Left kidney (tissue), 2 donors: ENCODE data around the gene DISP3. TPM values are rescaled to one million over a fixed set of nuclear protein-coding genes. Genes with fewer than 3 reads are reported as not detected.

Experiments
- DNase-seq: peaks from one replicate; pipeline ENCODE4 v3.0.0-alpha.2; 2013
- polyA plus RNA-seq: library from polyadenylated mRNA; unstranded; fragments of 120-200 nt; gene quantifications from one replicate; pipeline ENCODE4 v1.2.1, GENCODE V29; 2013; ENCODE audit not compliant: insufficient read length

The DISP3 gene
- polyA plus RNA-seq, 1 donor = 1.3 TPM

DNA sequence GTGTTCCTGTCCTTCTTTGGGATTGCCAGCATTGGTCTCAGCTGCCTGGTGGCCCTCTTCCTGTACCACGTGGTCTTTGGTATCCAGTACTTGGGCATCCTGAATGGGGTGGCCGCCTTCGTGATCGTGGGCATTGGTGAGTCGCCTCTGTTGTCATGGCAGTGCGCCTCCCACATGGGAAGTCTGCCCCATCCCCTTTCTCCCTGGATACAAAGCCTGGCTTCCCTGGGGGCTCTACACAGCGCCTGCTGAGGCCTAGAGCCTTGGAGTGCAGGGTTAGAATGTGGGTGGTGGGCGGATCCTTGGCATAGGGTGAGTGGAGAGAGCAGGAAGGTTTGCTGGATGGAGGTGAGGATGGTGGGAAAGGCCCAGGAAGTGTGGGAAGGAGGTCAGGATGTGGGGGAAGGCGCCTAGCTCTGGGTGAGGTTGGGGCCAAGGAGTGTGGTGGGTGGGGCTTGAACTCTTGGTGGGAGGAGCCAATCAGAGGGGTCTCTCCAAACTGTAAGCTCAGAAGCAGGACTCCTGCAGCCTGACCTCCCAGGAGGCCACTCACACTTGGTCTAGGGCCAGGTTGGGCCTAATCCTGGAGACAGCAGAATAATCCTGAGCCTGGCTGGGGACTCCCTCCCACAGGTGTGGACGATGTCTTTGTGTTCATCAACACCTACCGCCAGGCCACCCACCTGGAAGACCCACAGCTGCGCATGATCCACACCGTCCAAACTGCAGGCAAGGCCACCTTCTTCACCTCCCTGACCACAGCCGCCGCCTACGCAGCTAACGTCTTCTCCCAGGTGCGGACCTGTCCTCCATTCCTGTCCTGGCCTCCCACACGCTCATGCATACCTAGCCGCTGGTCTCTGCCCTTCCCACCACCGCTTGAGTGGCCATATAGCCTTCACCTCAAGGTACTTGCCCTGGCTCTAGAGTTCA lies 36.7 kb downstream of the DISP3 start:
- DNase-seq = no peak

DNA sequence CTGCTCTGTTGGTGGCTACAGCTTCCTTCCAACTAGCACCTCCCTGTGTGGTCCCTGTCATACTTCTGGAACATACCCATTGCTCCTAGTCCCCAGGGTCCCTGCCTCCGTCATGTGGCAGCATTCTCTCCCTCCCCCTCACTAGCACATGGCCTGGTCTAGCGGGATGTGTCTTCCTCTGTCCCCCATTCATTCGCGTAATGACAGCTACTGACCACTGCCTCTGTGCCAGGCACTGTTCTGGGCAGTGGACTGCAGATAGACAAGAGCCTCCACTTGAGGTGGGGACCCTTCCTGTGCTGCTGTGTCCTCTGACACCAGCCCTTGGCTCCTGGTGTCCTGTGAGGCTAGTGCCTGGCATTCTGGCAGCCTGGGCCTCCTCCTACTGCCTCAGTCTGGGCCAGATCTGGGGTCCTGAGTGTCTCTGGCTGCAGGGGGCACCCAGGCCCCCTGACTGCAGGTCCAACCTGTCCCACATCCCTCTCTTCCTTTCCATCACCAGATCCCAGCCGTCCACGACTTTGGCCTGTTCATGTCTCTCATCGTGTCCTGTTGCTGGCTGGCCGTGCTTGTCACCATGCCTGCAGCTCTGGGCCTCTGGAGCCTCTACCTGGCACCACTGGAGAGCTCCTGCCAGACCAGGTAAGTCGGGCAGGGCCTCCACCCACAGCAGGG lies 38.1 kb downstream of the DISP3 start:
- no peak for DNase-seq

DNA sequence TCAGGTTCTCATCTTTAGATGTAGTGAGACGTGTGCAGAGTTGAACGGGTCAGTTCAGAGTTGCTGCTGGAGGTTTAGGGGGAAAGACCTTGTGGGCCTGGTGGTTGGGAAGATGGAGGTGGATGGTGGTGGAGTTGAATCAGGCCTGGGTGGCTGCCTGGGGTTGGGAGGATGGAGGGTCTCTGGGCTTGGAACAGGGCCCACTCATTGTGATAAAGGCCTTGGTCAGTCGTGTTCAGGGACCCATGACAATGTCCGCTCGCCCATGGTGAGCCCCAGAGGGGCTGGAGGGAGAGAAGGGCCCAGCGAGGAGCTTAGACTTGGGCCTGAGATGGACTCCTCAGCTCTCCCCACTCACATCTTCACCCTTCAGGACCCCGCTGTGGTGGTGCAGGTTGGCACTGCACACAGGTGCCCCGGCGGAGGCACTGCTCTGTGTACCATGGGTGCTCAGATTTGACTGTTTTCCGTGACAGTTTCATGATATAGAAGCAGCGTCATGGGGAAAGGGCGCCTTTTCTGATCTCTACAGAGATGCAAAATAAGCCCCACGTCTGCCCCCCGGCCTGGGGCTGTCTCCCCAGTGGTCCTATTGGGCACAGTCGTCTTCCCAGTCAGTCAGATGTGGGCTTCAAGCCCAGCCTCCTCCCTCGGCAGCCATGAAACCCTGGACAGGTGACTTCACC lies 39.2 kb downstream of the DISP3 start:
- no peak for DNase-seq

DNA sequence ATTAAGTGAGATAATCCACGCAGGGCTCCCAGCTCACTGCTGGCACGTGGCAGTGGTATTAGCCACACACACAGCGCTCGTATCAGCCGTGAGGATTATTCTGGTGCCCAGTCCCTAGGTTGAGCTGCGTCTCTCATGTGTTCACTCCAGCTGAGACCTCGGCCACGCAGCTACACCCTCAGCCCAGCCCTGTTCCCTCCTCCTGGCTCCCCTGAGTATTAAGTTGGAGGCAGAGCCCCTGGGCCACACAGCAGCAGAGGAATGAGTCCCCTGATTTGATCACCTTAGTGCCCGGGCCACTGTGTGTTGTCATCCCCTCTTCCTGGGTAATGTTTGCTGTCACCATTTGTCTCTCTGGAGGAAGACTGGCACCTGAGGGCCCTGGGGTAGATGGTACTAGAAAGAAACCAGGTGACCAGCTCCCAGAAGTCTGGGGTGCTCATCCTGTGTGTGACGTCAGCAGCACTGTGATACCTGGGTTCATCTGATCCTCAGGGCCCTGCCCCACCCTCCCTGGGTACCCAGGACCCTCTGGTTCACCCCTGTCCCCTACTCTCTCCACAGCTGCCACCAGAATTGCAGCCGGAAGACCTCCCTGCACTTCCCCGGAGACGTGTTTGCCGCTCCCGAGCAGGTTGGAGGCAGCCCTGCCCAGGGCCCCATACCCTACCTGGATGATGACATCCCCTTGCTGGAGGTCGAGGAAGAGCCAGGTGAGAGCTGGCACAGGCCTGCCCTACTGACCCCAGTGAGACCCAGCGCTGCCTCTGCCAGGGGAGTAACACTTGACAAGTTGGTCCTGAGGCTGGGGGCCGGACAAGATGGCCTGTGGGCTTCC lies 40.1 kb downstream of the DISP3 start:
- no peak for DNase-seq

DNA sequence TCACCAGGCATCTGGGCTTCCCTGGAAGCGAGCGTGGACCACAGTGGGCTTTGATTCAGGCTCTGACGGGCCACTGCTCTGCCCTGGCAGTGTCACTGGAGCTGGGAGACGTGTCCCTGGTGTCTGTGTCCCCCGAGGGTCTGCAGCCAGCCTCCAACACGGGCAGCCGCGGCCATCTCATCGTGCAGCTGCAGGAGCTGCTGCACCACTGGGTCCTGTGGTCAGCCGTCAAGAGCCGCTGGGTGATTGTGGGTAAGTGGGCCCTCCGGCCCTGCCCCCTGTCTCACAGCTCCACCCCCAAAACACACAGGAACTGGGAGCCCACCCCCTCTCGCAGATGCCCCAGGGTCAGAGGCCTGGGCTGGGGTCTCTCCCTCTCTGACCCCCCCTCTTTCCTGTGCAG lies 40.7 kb downstream of the DISP3 start:
- no peak for DNase-seq

DNA sequence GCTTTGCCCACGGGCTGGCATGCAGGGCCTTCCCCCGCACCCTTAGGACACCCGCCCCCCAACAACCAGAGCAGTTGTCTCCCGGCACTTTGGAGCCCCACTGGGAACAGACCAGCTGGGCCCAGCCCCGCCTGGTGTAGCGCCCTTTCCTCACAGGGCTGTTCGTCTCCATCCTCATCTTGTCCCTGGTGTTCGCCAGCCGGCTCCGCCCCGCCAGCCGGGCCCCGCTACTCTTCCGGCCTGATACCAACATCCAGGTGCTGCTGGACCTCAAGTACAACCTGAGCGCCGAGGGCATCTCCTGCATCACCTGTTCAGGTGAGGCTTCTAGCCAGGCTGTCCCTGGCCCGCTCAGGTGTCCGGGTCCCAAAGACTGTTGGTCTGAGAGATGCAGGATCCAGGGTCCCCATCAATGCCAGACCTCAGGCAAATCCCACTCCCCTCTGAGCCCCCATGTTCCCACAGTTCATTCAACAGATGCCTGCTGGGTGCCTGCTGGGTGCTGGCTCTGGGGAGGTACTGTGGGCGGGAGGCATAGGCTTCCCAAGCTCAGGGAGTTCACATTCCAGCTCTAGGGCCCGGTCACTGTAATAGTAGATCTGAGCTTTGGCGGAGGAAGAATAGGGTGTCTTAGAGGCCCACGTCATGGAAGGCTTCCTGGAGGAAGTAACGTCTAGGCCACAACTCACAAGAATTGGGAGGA lies 41.7 kb downstream of the DISP3 start:
- no peak for DNase-seq

DNA sequence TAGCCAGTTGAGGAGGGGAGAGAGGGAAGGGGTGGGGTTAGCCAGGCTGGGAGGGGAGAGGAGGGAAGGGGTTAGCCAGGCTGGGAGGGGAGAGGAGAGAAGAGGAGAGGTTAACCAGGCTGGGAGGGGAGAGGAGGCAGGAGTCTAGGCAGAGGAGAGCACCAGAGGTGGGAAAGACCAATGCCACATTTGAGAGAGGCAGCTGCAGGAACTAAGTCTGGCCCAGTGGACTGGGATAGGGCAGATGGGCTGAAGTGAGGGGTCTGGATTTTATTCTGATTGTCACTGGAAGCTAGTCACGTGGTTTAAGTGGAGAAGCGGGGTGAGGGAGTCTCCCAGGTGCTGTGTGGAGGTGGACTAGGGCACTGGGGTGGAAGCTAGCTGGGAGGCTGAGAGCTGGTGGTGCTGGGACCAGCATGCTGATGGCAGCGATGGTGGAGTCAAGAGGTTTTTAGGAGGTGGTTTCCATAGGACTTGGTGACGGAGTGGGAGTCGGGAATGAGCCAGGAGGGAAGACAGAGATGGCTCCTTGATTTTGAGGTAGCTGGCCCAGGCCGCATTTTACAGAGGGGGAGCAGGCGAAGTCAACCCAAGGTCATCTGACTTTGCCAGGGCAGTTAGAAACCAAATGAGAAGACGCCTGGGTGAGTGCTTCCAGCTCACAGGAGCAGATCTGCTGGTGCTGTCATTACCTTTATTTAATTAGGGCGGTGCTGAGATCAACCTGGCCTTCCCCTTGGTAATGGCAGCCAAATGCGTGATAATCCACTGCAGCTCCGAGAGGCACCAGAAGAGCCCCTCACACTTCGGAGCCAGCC lies 42.8 kb downstream of the DISP3 start:
- no peak for DNase-seq

DNA sequence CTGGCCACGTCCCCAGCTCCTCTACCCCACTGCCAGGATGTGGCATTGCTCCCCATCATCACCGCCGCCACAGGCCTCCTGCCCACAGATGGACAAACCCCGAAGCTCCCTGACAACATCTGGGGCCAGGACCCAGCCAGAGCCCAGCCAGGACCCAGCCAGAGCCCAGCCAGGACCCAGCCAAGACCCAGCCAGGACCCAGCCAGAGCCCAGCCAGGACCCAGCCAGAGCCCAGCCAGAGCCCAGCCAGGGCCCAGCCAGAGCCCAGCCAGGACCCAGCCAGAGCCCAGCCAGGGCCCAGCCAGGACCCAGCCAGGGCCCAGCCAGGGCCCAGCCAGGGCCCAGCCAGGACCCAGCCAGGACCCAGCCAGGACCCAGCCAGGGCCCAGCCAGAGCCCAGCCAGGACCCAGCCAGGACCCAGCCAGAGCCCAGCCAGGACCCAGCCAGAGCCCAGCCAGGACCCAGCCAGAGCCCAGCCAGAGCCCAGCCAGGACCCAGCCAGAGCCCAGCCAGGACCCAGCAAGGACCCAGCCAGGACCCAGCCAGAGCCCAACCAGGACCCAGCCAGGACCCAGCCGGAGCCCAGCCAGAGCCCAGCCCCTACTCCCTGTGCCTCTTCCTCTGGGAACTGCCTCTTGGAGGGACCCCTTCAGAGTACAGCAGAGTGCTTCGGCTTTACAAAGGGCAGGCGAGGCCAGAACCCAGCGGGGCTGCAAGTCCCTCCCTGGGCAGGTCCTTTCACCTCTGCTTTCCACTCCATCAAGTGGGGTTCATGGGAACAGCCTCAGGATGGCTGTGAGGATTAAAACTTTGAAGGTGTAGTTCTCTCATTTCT lies 43.7 kb downstream of the DISP3 start:
- DNase-seq = no peak

DNA sequence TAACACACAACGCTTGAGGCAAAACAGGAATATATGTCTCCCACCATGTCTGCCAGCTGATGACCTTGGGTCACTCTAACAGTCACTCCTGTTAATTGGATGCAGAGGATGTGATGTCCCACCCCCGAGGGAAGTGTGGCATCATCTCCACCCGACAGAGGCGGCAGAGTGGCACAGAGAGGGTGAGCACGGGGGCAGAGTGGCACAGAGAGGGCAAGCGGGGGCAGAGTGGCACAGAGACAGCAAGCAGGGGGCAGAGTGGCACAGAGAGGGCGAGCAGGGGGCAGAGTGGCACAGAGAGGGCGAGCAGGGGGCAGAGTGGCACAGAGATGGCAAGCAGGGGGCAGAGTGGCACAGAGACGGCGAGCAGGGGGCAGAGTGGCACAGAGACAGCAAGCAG lies 44.3 kb downstream of the DISP3 start:
- DNase-seq = no peak

DNA sequence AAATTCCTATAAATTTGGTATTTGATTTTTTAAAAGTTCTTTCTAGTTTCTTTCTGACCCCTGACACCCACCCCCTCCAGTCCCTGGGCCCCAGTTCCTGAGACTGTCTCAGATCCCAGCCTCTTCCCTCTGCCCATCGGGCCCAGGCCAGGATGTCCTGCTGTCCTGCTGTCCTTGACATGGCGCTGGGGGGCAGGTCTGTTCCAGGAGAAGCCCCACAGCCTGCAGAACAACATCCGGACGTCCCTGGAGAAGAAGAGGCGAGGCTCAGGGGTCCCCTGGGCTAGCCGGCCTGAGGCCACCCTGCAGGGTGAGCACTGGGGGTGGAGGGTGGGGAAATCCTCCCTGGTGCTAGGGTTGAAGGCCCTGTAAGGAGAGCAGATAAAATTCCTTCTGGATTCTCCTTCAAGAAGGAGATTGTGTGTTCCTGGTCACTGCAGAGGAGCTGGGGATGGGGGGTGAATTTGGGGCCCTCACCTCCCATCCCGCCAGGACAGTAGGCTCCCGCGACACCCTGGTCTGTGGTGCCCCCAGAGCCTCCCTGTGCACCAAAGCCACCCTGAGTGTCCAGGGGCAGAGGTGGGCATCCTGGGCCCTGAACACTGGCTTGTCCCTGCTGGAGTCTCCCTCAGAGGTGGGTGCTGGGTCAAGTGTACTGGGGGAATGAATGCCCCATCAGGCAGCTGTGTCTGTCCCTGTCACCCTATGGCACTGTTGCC lies 45.0 kb downstream of the DISP3 start:
- no peak for DNase-seq

DNA sequence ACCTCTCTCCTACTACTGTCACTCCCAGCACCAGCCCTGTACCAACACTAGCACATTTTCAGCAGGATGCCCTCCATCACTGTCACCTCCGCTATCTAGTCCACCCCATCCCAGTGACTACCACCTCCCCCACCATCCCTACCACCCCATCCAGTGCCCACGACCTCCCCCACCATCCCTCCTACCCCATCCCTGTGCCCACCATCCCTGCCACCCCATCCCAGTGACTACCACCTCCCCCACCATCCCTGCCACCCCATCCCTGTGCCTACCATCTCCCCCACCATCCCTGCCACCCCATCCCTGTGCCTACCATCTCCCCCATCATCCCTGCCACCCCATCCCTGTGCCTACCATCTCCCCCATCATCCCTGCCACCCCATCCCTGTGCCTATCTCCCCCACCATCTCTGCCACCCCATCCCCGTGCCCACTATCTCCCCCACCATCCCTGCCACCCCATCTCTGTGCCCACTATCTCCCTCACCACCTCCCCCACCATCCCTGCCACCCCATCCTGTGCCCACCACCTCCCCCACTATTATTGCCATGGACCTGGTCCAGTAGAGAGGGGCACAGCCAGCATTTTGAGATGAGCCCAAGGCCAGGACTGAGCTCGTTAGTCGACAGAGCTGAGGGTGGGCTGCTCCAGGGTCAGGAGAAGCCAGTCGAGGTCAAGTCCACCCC lies 45.7 kb downstream of the DISP3 start:
- no peak for DNase-seq

DNA sequence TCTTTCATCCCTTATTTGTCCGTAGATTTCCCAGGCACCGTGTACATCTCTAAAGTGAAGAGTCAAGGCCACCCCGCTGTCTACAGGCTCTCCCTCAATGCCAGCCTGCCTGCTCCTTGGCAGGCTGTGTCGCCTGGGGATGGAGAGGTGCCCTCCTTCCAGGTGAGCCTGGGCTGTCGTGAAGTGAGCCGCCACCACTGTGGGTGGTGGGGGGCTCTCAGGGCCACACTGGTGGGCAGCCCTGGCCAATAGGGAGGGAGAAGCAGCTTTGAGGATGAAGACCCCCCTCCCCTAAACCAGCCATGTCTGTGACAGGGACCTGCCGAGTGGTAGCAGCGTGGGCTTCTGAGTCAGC lies 46.2 kb downstream of the DISP3 start:
- DNase-seq = no peak

DNA sequence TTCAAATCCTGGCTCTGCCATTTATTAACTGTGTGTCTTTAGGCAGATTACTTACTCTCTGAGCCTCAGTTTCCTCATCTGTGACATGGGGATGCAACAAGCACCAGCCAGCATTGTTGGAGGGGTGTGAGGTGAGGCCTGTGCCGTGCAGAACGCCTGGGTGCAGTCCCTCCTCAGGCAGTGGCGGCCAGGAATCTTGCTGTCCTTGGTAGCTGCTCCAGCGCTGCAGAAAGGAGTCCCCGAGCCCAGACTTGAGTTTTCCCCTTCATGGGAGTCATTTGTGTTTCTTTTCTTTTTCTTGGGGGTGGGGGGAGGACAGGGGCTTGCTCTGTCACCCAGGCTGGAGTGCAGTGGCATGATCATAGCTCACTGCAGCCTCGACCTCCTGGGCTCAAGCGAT lies 46.6 kb downstream of the DISP3 start:
- no peak for DNase-seq

DNA sequence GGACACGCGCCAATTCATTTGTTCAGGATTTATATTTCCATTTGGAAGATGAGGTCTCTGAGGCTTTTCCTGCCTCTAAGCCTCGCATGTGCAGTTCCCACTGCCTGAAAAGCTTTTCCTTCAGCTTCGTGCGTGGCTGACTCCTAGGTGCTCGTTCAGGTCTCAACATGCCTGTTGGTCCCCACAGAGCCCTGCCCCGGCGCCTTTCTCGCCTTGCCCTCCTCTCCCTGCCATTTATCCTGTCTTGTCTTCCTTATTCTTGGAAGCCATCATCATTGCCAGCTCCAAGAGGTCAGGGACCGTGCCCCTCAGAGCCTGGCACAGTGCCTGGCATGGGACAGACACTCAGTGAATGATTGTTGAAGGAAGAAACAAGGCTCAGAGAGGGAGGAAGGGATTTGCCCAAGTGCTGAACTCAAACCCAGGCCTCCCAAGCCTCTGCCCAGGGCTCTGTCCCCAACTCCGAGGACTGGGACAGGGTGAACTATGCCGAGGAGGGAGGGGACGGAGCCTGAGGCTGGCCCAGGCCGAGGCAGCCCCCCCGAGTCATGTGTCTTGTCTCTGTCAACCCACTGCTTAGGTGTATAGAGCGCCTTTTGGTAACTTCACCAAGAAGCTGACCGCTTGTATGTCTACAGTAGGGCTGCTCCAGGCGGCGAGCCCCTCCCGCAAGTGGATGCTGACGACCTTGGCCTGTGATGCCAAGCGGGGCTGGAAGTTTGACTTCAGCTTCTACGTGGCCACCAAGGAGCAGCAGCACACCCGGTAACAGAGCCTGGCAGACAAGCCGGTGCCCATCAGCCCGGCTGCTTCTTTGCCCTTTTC lies 47.3 kb downstream of the DISP3 start:
- DNase-seq = no peak

DNA sequence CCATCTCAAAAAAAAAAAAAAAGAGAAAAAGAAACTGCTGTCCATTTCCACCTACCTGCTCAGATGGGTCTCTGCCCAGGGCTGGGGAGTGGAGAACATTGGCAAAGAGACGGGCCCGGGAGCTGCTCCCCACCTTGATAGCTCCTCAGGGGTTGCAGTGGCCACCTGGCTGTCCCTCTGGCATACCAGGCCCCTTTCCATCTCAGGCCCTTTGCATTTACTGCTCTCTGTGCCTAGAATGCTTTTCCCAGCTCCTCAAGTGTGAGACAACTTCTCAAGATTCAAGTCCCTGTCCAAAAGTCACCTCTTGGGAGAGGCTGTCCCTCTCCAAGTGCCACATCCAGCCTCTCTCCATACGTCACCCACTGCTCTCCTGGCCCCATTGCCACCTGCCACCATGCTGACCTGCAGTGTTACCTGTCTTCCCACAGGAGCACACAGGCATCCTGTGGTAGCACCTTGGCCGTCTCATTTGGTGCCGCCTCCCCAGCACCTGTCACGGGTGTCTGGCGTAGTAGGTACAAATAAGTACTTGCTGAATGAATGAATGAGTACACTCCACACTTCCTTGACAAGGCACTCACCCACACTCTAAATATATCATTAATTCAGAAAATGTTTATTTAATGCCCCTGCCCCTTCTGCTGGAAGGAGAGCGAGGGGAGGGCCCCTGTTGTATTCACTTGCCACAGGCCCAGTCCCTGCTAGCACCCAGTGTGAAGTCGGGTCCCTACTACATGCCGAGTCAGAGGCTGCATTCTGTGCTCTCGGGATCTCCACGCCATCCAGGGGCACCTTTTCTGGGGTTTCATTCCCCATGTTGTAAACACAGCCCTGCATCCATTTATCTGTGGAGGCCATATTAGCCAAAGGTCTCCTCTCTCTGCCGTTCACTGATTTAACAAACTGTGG lies 48.8 kb downstream of the DISP3 start:
- DNase-seq = no peak

DNA sequence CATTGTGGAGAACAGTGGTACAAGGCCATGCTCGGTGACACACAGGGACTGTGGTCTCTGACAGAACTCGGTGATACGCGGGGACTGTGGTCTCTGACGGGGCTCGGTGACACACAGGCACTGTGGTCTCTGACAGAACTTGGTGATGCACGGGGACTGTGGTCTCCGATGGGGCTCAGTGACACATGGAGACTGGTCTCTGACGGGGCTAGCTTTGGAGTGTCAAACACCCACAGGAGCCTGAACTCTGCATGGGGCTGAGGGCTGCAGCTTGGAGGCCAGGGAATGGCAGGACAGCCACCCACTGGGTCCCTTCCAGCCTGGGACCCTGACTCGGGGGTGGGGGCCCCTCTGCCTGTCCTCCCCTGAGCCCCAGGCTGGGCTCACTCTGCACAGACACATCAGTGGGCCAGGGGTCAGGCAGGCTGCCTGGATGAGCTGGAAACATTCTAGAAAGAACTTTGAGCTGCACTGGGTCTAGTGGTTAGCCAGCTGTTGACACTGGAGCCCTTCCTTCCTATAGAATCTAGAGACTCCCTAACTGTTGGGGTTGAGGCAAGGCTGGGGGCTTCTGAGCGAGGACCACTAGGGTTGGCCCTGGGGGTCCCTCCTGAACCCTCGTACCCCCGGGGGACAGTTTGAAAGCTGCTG lies 49.8 kb downstream of the DISP3 start:
- DNase-seq = no peak
